Superior temporal gyrus (tissue), 1 donor: ENCODE measurements around the gene ABTB2.
"Not testable (repeated sequence)": the region's sequence is repeated elsewhere in the genome, so short reads cannot be mapped to it uniquely, and the experiment has no call there.

ENCODE experiments used
- DNase-seq: peaks from one replicate; pipeline ENCODE4 v3.0.0-alpha.2; 2016; ENCODE audit errors: extremely low spot score

ABTB2 gene

DNA sequence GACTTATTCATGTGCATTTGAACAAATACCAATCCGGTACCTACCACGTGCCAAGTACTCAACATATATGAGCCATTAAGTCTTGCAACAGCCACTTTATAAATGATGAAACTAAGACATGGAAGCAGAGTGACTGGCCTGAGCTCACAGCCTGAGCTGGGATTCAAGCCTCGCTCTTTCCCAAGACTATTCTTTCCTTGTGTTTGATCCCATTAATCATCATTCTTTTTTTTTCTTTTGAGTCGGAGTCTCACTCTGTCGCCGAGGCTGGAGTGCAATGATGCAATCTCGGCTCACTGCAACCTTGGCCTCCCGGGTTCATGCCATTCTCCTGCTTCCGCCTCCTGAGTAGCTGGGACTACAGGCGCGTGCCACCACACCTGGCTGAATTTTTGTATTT lies 119.3 kb downstream of the ABTB2 start:
- DNase-seq: no peak

DNA sequence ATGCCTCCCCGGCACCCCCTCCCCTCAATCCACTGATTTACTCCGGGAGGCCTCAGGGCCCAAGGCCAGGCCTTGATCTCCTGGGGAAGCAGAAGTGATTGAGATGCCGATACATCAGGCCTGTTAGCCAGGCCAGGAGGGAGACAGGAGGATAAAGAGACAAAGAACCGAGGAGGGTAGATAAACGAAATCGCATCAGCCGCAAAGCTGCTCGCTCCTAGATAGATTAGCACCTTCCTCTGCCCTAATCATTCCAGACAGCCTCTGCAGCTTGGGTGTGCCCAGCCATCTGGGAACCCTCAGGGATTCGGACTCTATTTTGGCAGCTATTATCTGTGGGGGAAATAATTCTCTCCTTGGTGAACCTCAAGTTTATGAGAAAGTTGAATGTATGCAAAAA lies 121.2 kb downstream of the ABTB2 start:
- no peak for DNase-seq

DNA sequence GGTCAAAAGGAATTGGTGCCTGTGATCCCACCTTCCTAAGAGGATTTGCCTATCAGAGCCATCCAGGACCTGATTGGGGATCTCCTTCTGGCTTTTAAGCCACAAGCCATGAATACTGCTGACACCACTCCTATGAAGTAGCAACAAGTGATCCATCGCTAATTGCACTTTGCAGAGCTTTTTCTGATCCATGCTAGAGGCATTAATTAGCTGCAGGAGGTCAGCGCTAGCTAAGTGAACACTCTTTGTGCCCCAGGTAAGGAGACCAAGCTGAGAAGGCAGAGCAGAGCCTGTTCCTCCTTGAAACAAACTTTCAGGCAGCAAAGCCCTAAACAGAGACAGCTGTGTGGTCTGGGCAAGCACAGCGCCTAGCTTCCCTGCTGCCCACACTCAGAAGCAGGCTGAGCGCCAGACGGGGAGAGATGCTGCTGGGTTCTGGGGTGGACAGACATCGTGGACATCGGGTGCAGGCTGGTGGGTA lies 122.2 kb downstream of the ABTB2 start:
- no peak for DNase-seq

DNA sequence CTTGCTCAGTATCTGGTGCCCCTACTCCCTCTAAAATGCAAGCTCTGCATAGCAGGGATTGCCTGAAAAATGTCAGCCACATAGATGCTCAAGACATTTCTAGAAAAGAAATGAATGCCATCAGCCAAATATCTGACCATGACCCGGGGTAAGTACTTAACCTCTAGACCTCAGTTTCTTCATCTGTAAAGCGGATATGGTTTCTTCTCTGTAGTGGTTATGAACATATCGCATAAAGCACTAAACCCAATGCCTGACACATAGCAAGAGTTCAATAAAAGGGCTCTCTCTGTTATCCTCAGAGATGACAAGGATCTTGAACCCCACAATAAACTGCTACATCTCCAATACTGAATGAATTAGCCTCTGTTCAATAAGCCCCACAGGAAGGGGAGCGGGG lies 122.6 kb downstream of the ABTB2 start:
- no peak for DNase-seq

DNA sequence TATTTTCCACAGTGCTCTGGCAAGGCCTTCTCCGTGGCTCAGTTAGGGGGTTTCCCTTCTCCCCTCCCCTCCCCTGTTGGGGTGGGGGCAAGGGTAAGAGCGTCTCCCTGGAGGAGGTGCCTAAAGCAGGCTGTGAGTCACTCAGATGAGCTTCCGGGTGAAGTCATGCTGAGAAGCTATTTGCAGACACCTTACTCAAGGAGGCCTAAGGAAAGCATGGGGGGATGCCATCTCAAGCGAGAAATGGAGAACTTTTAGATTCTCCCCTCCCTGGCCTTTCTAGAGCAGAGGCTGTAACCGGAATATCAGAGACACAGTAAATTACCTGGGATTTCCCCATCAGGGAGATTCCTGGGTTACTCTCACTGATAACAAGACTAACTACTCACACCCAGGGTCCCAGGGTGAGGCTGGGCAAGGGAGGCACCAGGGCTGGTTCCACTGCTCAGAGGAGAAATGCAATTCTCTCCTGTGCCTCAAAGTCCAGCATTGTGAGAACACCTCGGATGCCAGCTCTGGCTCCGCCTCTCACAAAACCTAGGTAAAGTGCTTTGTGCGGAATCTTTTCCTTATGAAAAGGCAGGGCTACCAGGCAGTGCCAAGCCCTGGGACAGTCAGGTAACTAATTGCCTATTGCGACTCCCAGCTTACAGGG lies 123.6 kb downstream of the ABTB2 start:
- DNase-seq: no peak

DNA sequence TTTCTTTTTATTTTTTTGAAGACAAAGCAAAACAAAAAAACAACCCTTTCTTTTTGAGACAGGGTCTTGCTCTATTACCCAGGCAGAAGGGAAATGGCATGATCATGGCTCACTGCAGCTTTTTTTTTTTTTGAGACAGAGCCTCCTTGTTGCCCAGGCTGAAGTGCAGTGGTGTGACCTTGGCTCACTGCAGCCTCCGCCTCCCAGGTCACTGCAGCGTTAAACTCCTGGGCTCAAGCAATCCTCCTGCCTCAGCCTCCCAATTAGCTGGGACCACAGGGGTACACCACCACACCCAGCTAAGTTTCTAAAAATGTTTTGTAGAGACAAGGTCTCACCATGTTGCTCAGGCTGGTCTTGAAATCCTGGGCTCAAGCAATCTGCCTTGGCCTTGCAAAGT lies 124.6 kb downstream of the ABTB2 start:
- no peak for DNase-seq

DNA sequence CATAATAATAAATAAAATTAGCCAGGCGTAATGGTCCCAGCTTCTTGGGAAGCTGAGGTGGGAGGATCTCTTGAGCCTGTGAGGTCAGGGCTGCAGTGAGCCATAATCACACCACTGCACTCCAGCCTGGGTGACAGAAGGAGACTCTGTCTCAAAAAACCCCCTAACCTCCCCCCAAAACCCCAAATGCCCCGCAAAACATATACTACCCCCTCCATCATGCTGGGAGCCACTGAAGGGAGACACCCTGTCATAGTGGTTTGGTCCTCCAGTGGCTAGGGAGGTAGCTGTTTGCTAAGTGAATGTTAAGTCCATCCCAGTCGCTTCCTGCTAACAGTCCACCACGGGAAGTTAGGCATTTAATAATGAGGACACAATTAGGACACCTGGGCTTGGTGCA lies 125.0 kb downstream of the ABTB2 start:
- no peak for DNase-seq

DNA sequence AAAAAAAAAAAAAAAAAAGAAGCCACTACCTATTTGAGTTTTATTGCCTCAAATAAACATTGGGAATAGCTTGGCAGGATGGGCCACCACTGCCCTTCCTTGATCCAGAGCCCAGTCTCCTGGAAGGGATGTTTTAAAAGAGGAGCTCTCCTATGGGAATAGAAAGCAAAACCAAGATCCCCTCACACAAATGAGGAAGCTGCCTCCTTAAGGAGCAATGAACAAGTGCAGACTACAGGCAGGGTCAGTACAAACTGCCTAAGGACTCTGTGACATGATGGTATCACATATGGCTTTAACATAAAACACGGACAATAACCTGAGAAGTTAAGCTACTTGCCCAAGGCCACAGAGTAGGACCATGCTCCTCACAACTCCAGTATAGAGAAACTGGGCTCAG lies 131.6 kb downstream of the ABTB2 start:
- DNase-seq: no peak

DNA sequence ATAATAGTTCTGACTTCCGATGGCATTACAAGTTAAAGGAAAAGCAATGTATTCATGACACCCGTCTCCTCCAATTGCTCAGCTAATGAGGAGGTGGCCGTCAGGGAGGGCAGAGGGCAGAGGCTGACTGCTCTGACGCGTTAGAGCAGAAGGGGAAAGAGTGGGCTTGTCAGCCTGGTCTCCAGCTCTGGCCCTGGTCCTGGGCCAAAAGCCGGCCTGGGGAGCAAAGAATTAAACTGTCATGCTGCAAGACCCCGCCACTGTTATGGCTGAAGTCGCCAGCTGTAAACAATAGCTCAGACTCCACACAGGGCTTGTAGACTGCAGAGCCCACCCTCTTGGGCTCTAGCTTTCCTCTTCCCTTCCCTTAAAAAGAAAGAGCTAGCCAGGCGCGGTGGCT lies 132.7 kb downstream of the ABTB2 start:
- no peak for DNase-seq

DNA sequence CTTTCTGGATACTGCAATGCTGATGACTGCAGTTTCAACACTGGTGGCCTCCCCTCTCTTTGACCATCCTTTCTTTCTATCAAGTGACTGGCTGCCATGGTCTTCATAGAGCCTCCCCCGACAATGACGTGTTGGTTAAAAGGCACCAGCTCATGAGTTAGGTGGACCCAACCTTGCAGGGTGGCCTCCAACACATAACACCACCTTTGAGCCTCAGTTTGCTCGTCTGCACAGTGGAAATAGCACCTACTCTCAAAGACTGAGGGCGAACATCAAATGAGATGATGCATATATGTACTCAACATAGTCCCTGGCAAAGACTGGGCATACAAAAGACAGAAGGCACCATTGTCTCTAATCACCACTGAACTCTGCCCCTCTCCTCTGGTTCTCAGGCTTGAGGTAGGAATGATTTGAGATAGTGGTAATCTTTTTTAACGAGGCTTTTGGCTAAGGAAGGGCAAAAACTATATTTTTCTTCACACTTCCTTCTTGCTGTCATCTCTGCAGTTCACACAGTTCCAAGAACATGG lies 133.3 kb downstream of the ABTB2 start:
- DNase-seq: no peak

DNA sequence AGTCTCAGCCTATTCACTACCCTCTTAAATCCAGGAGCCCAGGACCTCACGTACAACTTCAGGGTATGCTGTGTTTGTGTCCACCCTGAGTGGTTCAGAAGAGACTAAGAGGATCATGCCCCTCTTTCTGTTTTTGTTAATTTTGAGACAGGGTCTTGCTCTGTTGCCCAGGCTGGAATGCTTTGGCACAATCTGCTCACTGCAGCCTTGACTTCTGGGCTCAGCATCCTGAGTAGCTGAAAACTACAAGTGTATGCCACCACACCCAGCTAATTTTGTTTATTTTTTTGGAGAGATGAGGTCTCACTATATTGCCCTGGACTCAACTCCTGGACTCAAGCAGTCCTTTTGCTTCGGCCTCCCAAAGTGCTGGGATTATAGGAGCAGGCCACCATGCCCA lies 133.9 kb downstream of the ABTB2 start:
- DNase-seq: no peak

DNA sequence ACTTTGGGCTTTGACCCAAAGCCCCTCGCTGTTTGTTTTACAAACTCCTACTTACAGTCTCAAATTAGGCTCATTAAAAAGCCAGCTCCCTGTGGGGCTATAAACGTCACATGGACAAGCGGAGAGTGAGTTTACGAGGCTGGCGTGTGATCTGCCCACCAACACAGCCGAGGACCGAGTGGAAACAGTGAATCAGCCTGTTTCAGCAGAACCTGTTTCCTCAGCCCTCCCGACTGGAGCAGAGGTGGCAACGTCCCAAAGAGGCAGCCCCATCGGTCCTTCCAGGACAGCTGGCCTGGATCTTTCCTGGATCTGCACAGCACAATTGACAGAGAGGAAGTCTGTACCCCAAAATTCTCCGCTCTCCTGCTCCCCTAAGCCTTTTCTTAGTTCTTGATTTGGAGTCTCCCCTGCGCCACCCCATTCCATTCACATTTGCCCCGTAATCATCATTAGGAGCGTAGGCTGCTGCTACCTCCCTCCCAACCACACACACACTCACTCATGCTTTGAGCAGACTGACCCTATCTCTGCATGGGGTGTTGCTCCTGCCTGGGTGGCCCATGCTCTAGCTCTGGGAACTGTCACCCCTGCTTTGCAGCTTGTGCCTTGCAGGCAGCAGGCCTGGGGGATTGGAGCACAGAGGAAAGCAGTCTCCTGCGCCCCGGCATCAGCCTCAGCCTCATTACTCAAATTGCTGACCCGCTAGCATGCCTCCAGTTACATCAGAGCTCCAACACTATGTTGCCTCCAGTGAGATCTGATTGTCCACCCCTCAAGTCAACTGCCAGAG lies 134.6 kb downstream of the ABTB2 start:
- no peak for DNase-seq

DNA sequence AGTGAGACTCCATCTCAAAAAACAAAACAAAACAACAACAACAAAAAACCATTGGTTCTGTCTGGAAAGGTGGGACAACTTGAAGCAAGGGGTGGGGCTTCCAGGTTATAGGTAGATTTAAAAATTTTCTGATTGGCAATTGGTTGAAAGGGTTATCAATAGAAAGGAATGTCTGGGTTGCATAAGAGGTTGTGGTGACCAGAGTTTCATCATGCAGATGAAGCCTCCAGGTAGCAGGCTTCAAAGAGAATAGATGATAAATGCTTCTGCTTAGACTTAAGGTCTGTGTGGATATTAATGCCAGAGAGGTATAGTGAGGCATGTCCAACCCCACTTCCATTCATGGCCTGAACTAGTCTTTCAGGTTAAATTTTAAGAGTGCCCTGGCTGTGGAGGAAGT lies 135.8 kb downstream of the ABTB2 start:
- DNase-seq: no peak

DNA sequence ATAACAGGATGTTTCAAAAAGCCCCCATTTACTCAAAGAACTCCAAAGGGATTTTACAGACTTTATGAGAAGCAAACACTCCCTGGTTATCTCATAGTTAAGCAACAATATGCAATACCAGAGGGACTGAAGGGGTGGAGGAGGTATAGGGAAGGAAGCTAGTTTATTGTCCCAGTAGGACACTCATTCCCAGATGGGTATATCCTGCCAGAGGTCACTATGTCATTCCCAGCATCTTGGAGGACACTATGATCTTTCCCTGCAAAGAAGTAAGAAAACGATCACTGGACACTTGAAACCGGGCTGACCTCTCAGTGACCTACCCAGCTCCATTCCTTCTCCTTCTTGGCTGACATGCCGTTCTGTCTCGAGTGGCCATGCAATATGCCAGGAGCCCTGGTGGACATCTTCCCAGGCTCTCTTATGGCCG lies 137.9 kb downstream of the ABTB2 start:
- DNase-seq: no peak

DNA sequence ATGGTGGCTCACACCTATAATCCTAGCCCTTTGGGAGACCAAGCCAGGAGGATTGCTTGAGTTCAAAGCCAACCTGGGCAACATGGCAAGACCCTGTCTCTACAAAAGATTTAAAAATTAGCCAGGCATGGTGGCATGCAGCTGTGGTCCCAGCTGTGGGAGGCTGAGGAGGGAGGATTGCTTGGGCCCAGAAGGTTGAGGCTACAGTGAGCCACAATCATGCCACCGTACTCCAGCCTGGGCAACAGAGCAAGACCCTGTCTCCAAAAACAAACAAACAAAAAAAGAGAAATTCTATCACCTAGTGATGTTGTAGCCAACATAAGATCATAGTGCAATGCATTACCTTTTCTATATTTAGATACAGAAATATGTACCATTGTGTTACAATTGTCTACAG lies 138.5 kb downstream of the ABTB2 start:
- DNase-seq: no peak

DNA sequence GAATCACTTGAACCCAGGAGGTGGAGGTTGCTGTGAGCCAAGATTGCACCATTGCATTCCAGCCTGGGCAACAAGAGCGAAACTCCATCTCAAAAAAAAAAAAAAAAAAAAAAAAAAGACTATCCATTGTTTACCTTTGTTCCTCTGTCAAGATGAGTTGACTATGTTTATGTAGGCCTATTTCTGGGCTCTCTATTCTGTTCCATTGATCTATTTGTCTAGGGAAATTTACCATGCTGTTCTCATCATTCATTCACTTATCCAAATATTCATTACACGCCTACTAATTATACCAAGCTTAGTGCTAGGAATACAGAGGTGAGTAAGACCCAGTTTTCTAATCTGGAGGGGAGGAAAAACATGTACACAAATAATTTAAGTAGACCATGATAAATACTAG lies 139.1 kb downstream of the ABTB2 start:
- not testable (repeated sequence) for DNase-seq

DNA sequence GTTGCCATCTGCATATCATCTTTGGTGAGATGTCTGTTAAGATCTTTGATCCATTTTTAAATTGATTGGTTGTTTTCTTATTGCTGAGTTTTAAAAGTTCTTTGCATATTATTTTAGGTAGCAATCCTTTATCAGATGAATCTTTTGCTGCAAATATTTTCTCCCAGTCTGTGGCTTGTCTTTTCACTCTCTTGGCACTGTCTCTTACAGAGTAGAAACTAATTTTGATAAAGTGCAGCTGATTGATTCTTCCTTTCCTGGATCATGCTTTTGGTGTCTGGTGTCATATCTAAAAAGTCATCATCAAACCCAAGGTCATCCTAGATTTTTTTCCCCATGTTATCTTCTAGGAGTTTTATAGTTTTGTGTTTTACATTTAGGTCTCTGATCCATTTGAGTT lies 139.7 kb downstream of the ABTB2 start:
- DNase-seq: no peak

DNA sequence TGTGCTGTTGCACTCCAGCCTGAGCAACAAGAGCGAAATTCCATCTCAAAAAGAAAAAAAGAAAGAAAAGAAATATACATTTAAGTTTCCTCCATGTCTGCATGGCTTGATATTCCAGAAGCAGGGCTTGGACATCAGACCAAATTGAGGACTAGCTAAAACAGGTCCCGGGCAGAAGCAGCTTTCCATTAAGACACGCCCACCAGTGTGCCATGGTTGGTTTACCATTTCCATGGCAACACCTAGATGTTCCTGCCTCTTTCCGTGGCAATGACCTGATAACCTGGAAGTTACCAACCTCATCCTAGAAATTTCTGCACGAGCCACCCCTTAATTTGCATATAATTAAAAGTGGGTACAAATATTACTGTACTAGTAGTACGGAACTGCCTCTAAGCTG lies 141.1 kb downstream of the ABTB2 start:
- DNase-seq: no peak

DNA sequence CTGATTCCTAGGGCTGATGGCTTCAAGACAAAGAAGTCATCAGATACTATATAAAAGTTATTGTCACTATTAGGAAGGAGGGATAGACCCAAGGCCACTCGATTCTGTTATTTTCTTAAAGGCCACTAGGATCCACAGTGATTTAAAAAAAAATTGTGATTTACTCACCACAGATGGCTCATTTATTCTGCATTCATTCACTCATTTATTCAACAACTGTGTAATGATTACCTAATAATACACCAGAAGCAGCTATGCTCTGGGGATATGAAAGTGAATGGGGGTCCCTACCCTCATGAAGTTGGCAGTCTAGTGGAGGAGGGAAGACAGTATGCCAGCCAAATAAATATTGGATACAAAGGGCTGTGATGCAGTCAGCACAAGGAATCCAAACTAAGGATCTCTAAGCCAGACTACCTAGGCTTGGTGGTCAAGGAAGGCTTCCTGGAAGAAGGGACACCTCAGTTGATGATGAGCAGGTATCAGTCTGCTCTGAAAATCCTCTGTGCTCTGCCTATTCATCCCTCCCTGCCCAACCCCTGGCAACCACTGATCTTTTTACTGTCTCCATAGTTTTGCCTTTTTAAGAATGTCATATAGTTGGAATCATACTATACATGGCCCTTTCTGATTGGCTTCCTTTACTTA lies 141.9 kb downstream of the ABTB2 start:
- DNase-seq: no peak

DNA sequence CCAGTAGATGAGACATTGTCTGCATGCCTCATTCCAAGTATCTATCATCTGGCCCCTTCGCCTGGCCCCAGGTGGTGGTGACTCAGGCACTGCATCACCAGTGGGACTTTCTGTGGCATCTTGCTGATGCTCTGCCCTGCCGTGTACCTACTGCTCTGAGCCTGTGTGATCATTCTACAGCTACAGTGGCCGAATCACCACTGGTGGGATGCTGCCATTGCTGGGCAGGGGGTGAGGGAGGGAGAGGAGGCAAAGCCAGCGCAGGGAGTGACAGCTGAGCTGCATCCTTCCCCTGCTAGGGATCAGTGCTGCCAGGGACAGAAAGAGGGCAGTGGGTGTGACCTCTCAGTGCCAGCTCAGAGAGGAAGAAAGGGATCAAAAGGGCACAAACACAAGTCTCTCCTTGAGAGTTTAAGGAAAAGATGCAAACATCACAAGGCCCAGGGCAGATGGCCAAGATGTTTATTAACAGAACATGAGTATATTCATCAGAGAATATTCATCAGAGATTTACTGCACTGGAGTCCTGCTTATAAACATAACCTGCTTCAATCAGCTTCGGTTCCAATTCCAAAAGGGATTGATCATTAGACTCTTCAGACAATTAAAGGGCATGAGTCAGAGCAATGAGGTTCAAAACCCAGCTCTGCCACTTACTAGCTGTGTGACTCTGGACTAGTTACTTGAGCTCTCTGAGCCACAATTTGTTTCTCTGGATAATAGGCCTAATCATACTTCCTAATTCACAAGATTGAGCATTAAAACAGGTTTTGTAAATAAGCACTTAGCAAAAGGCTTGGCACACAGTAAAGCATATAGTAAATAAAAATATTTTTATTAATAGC lies 142.6 kb downstream of the ABTB2 start:
- no peak for DNase-seq

DNA sequence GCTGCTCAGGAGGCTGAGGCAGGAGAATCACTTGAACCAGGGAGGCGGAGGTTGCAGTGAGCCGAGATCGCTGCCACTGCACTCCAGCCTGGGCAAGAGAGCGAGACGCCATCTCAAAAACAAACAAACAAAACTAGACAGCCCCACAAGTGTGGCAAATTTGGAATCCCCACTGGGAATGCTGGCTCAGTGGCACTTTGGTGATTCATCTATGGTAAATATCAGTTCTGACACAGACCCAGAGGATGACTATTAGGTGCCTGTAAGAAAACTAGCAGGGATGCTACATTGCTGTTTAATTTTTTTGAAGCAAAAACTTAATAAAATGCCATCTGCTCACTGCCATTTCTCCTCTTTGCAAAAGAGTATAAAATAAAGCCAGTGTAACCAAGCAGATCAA lies 144.4 kb downstream of the ABTB2 start:
- DNase-seq: no peak

DNA sequence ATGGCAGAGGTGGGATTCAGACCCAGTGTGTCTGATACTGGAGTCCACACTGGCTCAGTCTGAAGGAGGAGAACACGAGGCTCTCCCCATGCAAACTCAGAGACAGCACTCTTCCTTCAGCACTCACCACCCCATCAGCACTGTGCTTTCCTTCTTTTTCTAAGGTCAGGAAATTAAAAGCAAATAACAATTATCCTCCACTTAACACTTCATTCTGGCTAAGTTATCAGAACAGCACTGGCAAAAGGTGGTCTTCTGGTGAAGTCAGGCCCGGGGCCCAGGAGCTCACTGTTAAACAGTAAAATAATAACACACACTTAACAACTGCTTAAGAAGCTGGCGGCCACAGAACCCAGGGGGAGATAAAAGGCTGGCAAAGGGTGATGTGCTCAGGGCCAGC lies 145.2 kb downstream of the ABTB2 start:
- no peak for DNase-seq
